Neural cell (in vitro differentiated cells): ENCODE measurements around the gene DNAJC19. TPM values are rescaled to one million over a fixed set of nuclear protein-coding genes. Genes with fewer than 3 reads are reported as not detected.

Experiments used
- H2AFZ ChIP-seq: fragments of 200-600, 300-800 bp; sonication (generic), shearing (Covaris generic); 2 replicates; pipeline ENCODE4 v1.6.0; 2014; ENCODE audit warnings: low read depth, mild to moderate bottlenecking, antibody characterized with exemption, low read length, moderate library complexity
- H3F3A ChIP-seq: fragments of 200-600 bp; shearing (Covaris generic); 2 replicates; pipeline ENCODE4 v1.6.1; 2016; ENCODE audit warnings: mild to moderate bottlenecking, moderate library complexity, mixed read lengths, antibody characterized with exemption, low read length; ENCODE audit not compliant: insufficient read depth, poor library complexity, severe bottlenecking
- H3K27ac ChIP-seq: fragments of 200-600, 300-800 bp; sonication (generic), shearing (Covaris generic); 2 replicates; pipeline ENCODE4 v1.5.1; 2014; ENCODE audit warnings: mild to moderate bottlenecking, low read length, moderate library complexity
- H3K27me3 ChIP-seq: fragments of 300-800, 200-600 bp; sonication (generic), shearing (Covaris generic); 2 replicates; pipeline ENCODE4 v1.6.0; 2014; ENCODE audit warnings: mild to moderate bottlenecking, low read depth, low read length, moderate library complexity; ENCODE audit not compliant: insufficient read depth
- H3K36me3 ChIP-seq: fragments of 300-800, 200-600 bp; sonication (generic), shearing (Covaris generic); 2 replicates; pipeline ENCODE4 v1.5.1; 2014; ENCODE audit warnings: mild to moderate bottlenecking, antibody characterized with exemption, low read length, moderate library complexity; ENCODE audit not compliant: insufficient read depth
- H3K4me2 ChIP-seq: fragments of 300-800, 200-600 bp; sonication (generic), shearing (Covaris generic); 2 replicates; pipeline ENCODE4 v1.6.0; 2014; ENCODE audit warnings: mild to moderate bottlenecking, low read length
- H3K4me3 ChIP-seq: fragments of 300-800, 200-600 bp; sonication (generic), shearing (Covaris generic); 2 replicates; pipeline ENCODE4 v1.5.1; 2014; ENCODE audit warnings: mild to moderate bottlenecking, low read length, moderate library complexity
- H3K79me2 ChIP-seq: fragments of 200-600 bp; shearing (Covaris generic); replicated peaks from 2 replicates; pipeline ENCODE4 v1.6.0; 2014; ENCODE audit warnings: mild to moderate bottlenecking, low read length, moderate library complexity; ENCODE audit not compliant: insufficient read depth
- H3K9ac ChIP-seq: fragments of 300-800, 200-600 bp; sonication (generic), shearing (Covaris generic); 2 replicates; pipeline ENCODE4 v1.6.1; 2016; ENCODE audit warnings: mild to moderate bottlenecking, low read length, mixed read lengths
- H3K9me2 ChIP-seq: fragments of 200-600 bp; shearing (Covaris generic); 2 replicates; pipeline ENCODE4 v1.6.1; 2016; ENCODE audit warnings: mild to moderate bottlenecking, low read length, mixed read lengths; ENCODE audit not compliant: insufficient read depth
- H3K9me3 ChIP-seq: fragments of 200-600, 300-800 bp; sonication (generic), shearing (Covaris generic); 2 replicates; pipeline ENCODE4 v1.6.1; 2016; ENCODE audit warnings: mild to moderate bottlenecking, mixed run types, low read length, moderate library complexity, mixed read lengths
- H4K20me1 ChIP-seq: fragments of 200-600 bp; shearing (Covaris generic); 2 replicates; pipeline ENCODE4 v1.6.1; 2016; ENCODE audit warnings: mild to moderate bottlenecking, mixed run types; ENCODE audit not compliant: insufficient read depth
- CTCF ChIP-seq: fragments of 450-650 bp; IDR thresholded peaks from 2 replicates; pipeline ENCODE4 v1.5.1; 2014; ENCODE audit warnings: antibody characterized with exemption, mild to moderate bottlenecking, moderate library complexity; ENCODE audit not compliant: poor library complexity, severe bottlenecking
- EP300 ChIP-seq: fragments of 450-650 bp; conservative IDR thresholded peaks from 2 replicates; pipeline ENCODE4 v1.6.1; 2014; ENCODE audit warnings: antibody characterized with exemption, mild to moderate bottlenecking, moderate library complexity; ENCODE audit not compliant: poor library complexity, severe bottlenecking
- EZH2 ChIP-seq: fragments of 200-600, 300-800 bp; shearing (Covaris generic), sonication (generic); IDR thresholded peaks from 2 replicates; pipeline ENCODE4 v1.6.1; 2014; ENCODE audit warnings: antibody characterized with exemption, low read length, borderline replicate concordance, mild to moderate bottlenecking; ENCODE audit not compliant: insufficient read depth, poor library complexity, severe bottlenecking
- MXI1 ChIP-seq: fragments of 450-650 bp; conservative IDR thresholded peaks from 2 replicates; pipeline ENCODE4 v1.6.1; 2014; ENCODE audit warnings: antibody characterized with exemption, mild to moderate bottlenecking; ENCODE audit not compliant: poor library complexity, severe bottlenecking
- POLR2AphosphoS5 ChIP-seq: IDR thresholded peaks from 2 replicates; pipeline ENCODE4 v1.6.1; 2012
- RAD21 ChIP-seq: fragments of 450-650 bp; conservative IDR thresholded peaks from 2 replicates; pipeline ENCODE4 v1.6.1; 2014; ENCODE audit warnings: antibody characterized with exemption, mild to moderate bottlenecking, moderate library complexity
- SMC3 ChIP-seq: fragments of 450-650 bp; conservative IDR thresholded peaks from 2 replicates; pipeline ENCODE4 v1.6.1; 2014; ENCODE audit warnings: antibody characterized with exemption, mild to moderate bottlenecking, moderate library complexity; ENCODE audit not compliant: poor library complexity
- TAF1 ChIP-seq: IDR thresholded peaks from 2 replicates; pipeline ENCODE4 v1.6.1; 2012; ENCODE audit warnings: low read depth
- polyA plus RNA-seq: library from polyadenylated mRNA; depleted of rRNA; stranded (reverse); fragments of >200 nt; gene quantifications from 2 replicates; pipeline ENCODE4 v1.2.3, GENCODE V29; 2014
- TF ChIP-seq, protein P1 (sequence below): IDR thresholded peaks from 2 replicates; pipeline ENCODE4 v1.6.1; 2012; ENCODE audit warnings: borderline replicate concordance

The DNAJC19 gene
- polyA plus RNA-seq, 1 donor from 2014 or later = 80.3 TPM

- H3K36me3 ChIP-seq = peaks cover 21% of the 10 kb centered on the region
Observed at GRCh38 chr3:180974286-180974685, 15.2 kb downstream of the DNAJC19 start.

GRCh38 chr3:180973543-180973942, 16.0 kb downstream of the DNAJC19 start:
- no peak for TF ChIP-seq TAF1
- TF ChIP-seq EP300 = no peak
- TF ChIP-seq MXI1 = no peak
- no peak for TF ChIP-seq CTCF
- no peak for TF ChIP-seq POLR2AphosphoS5
- no peak for TF ChIP-seq EZH2
- TF ChIP-seq, protein P1, sequence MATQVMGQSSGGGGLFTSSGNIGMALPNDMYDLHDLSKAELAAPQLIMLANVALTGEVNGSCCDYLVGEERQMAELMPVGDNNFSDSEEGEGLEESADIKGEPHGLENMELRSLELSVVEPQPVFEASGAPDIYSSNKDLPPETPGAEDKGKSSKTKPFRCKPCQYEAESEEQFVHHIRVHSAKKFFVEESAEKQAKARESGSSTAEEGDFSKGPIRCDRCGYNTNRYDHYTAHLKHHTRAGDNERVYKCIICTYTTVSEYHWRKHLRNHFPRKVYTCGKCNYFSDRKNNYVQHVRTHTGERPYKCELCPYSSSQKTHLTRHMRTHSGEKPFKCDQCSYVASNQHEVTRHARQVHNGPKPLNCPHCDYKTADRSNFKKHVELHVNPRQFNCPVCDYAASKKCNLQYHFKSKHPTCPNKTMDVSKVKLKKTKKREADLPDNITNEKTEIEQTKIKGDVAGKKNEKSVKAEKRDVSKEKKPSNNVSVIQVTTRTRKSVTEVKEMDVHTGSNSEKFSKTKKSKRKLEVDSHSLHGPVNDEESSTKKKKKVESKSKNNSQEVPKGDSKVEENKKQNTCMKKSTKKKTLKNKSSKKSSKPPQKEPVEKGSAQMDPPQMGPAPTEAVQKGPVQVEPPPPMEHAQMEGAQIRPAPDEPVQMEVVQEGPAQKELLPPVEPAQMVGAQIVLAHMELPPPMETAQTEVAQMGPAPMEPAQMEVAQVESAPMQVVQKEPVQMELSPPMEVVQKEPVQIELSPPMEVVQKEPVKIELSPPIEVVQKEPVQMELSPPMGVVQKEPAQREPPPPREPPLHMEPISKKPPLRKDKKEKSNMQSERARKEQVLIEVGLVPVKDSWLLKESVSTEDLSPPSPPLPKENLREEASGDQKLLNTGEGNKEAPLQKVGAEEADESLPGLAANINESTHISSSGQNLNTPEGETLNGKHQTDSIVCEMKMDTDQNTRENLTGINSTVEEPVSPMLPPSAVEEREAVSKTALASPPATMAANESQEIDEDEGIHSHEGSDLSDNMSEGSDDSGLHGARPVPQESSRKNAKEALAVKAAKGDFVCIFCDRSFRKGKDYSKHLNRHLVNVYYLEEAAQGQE = no peak
- H2AFZ ChIP-seq = no peak overlapping the region

More at GRCh38 chr3:180974286-180974685, 15.2 kb downstream of the DNAJC19 start:
- Histone ChIP-seq H2AFZ (no peak overlapping the region), H3K4me2 (no peak overlapping the region), H3F3A (no peaks in the 10 kb centered on the region), H3K9ac (no peak overlapping the region), H4K20me1 (no peaks in the 10 kb centered on the region), H3K9me2 (no peaks in the 10 kb centered on the region), H3K9me3 (no peaks in the 10 kb centered on the region), H3K27ac (no peak overlapping the region), H3K79me2 (no peaks in the 10 kb centered on the region), H3K4me3 (no peak overlapping the region), H3K27me3 (no peaks in the 10 kb centered on the region)
- TF ChIP-seq RAD21 = no peak
- TF ChIP-seq, protein P1 = no peak
- TF ChIP-seq POLR2AphosphoS5 = no peak
- TF ChIP-seq EP300 = no peak
- TF ChIP-seq CTCF = no peak
- TF ChIP-seq SMC3 = no peak
- no peak for TF ChIP-seq TAF1
- TF ChIP-seq EZH2 = no peak
- no peak for TF ChIP-seq MXI1

More at GRCh38 chr3:180973543-180973942, 16.0 kb downstream of the DNAJC19 start:
- no peaks in the 10 kb centered on the region for H3F3A ChIP-seq
- H3K9ac ChIP-seq = no peak overlapping the region
- H3K27me3 ChIP-seq = no peaks in the 10 kb centered on the region
- no peaks in the 10 kb centered on the region for H4K20me1 ChIP-seq
- no peak overlapping the region for H3K4me3 ChIP-seq
- no peaks in the 10 kb centered on the region for H3K9me2 ChIP-seq
- H3K36me3 ChIP-seq = peaks cover 21% of the 10 kb centered on the region
- no peaks in the 10 kb centered on the region for H3K9me3 ChIP-seq
- H3K4me2 ChIP-seq = no peak overlapping the region
- H3K79me2 ChIP-seq = no peaks in the 10 kb centered on the region
- no peak overlapping the region for H3K27ac ChIP-seq
